Stimulated activated CD4-positive, alpha-beta T cell treated with anti-CD3 and anti-CD28 coated beads, Interleukin-15, amount 100 ng/mL, for 1 hour (primary cell): ENCODE results near the gene NEU2.

Experiments
- DNase-seq, 2 donors: peaks; one replicate each; pipeline ENCODE4 v3.0.0-alpha.2; 2020; ENCODE audit warnings: low read depth in 1 of 2, low spot score in 1 of 2

NEU2 gene

DNA sequence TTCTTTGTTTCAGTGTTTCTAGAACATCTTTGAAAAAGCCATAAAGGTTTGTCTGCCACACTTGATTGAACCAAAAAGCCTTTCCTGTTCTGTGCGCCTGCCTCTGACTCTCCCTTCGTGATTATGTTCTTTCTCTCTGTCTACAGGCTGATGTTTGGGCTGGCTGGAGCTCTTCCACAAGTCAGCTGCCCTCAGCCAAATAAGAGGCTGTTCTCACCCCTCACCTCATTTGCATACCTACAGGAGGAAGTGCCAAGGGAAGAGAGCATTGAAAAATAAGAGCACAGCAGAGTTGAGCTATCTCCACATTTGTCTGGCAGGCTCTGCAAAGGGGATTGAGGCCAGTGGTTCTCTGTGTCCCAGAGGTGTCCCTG lies 43.5 kb downstream of the NEU2 start:
- DNase-seq, result no peak

GRCh38 chr2:233076749-233077148 lies 44.3 kb downstream of the NEU2 start:
- DNase-seq, result no peak

DNA sequence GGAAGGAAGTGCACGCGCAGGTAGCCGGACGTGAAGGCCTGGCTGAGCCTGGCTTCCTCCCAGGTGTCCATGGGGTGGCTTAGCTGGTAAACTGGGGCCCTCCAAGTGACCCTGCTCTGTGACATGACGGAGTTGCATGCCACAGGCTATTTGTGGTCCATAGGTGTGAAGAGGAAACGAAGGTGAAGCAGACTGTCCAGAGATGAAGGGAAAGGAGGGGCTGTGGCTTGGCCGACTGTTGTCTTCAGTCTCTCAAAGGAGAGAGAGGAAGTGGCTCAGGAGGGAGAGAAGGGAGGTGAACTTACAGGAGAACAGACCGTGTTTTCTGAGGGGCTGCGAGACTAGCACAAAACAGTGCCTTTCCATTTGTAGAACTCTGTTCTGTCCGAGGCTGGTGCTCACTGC lies 47.0 kb downstream of the NEU2 start:
- no peak for DNase-seq

DNA sequence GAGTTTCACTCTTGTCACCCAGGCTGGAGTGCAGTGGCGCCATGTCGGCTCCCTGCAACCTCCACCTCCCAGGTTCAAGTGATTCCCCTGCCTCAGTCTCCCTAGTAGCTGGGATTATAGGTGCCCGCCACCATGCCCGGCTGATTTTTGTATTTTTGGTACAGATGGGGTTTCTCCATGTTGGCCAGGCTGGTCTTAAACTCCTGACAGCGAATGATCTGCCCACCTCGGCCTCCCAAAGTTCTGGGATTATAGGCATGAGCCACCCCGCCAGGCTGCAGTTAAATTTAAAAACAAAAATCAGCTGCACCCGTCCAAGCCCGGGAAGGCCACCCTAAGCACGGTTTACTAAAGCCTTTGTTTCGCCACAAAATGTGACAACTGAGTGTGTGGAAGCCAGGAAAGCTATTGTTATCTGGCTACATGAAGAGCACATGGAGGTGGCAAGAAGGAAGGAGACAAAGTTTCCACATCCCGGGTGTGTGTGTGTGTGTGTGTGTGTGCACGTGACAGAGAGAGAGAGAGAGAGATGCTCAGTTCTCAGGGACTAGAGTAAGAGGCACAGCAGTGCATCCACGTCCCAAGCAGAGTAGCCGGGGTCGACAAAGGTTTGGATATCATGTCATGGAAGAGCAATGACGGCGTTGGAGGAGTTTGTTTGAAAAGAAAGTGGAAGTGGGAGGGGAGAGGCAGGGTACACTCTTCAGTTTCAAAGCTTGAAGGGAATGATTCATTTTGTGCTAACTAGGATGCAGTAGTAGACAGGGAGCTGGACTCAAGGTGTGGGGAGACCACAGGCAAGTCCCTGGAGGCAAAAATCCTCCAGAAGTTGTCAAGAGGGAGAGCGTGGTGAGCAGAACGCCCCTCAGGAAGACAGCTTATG lies 47.7 kb downstream of the NEU2 start:
- no peak for DNase-seq

GRCh38 chr2:233080836-233081229 lies 48.4 kb downstream of the NEU2 start:
- DNase-seq, result no peak

- no peak for DNase-seq
These were observed 48.8 kb downstream of the NEU2 start for GRCh38 chr2:233081232-233081730.

- DNase-seq, result no peak
These were observed 49.3 kb downstream of the NEU2 start for GRCh38 chr2:233081731-233082221.

- no peak for DNase-seq
These were observed 49.9 kb downstream of the NEU2 start for GRCh38 chr2:233082222-233082930.

DNA sequence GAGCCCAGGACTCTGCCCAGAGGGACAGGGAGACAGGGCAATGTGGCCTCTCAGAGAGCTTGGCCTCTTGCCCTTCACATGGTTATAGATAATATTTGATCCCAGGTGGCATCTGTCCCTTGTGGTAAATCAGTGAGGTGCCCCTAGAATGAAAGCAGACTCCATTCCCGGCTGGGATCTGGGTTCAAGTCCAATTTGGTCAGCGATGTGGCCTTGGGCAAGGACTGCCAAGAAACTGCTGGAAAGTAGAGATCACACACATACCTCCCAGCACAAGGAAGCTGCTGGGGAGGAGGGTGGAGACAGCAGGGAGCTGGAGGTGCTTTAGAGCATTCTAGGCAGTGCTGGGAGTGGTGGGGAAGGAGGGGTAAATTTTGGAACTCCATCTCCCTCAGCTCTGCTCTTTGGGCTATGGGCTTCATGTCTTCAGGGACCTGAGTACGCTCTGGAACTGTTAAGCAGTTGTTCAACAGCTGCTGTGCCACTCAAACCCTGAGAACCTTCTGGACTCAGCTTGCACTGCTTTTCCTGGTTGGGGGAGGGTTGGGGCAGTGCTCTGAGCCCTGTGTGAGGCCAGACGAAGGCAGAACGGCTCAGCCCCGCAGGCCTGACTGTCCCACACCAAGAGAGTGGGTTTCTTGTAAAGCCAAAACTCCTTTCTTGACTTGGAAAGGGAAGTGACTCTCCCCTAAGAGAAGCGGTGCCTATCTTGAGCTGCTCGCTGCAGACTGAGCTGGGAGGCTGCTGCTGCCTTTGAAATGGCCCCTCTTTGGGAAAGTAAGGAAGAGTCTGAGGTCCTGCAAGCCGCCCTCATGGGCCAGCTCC lies 50.7 kb downstream of the NEU2 start:
- no peak for DNase-seq

DNA sequence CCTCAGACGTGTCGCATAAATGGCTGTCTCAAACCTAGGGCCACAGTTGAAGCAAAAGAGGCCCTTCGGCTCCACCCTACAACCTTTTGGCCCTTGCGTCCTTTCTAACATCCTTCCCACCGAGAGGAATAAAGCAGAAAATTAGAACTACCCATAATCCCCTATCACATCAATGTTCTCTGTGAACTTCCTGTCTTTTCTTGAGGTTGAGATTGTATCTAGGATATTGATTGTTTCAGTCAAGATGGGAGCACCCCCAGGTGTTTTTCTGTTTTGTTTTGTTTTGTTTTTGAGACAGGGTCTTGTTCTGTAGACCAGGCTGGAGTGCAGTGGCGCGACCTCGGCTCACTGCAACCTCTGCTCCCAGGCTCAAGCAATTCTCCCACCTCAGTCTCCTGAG lies 51.3 kb downstream of the NEU2 start:
- DNase-seq, result no peak

DNA sequence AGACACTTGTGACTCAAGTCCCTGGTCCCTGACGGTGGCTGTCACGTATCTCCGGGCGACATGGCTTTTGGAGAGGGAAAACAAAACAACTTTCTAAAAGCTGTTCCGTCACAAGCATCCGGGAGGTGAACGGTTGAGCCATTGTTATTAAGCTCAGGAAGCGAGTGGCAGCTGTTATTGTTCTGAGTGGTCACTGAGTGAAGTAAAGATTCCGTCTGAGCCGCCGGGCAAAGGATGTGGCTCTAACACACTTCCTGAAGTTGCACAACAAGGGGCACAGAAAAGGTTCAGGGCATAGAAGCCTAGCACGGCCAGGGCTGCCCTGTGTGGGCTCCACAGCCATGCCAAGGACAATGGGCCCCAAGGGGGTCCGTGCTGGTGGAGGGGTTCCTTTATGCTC lies 52.0 kb downstream of the NEU2 start:
- DNase-seq, result no peak
